Measurements from ENCODE around the gene GRIK5. TPM values are rescaled to one million over a fixed set of nuclear protein-coding genes. Genes with fewer than 3 reads are reported as not detected.
A peak's percentile ranks its signal among the peaks of the same experiment; 100 is the strongest.

GRIK5 gene
- total and polyA plus RNA-seq, 3 experiments from 2014 or later = 0.31 to 0.39 TPM; not detected in 1

DNA sequence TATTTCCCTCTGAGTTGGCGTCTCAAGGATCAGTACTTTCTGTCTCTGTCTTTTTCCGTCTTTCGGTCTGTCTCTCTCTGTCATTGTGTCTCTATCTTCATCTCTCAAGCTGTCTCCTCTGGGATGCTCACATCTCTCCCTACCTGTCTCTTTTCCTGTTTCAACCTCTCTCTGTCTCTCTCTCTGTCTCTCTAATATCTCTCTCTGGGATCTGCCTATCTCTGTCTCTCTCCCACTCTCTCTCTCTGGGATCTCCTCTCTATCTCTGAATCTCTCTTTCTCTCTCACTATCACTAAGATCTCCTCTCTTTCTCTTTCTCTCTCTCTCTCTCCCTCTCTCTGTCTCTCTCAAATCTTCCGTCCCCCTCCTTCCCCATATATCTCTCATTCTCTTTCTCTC lies 80.0 kb downstream of the GRIK5 start:
- ChIA-PET CTCF (no interaction called here), POLR2A (no interaction called here)
- Histone ChIP-seq H3K27ac (ENCODE audit: low read depth, low read length) (no peak overlapping the region), H3K4me1 (ENCODE audit: insufficient read depth, low read length) (peaks cover 11% of the 10 kb centered on the region), H3K36me3 (ENCODE audit: insufficient read depth, low read length) (no peaks in the 10 kb centered on the region), H3K4me3 (ENCODE audit: low read length) (no peak overlapping the region), H3K9me3 (ENCODE audit: low read length) (no peaks in the 10 kb centered on the region), H3K27me3 (ENCODE audit: insufficient read depth, low read length, poor library complexity, severe bottlenecking) (peaks cover 4% of the 10 kb centered on the region)
- no peak for DNase-seq
- H3K4me1 Mint-ChIP-seq = peaks cover 15 to 17% (median 17%) of the 10 kb centered on the region in 3 donors
- no peaks in the 10 kb centered on the region for H3K9me3 Mint-ChIP-seq
- no peak overlapping the region for H3K4me3 Mint-ChIP-seq
- H3K36me3 Mint-ChIP-seq = peaks cover 6 to 19% (median 6%) of the 10 kb centered on the region in 3 donors
- H3K27ac Mint-ChIP-seq = no peak overlapping the region
- peaks cover 2 to 5% of the 10 kb centered on the region in 2 donors for H3K27me3 Mint-ChIP-seq

- Mint-ChIP-seq H3K36me3 (peaks cover 6 to 22% (median 6%) of the 10 kb centered on the region in 3 donors), H3K4me3 (no peak overlapping the region), H3K9me3 (no peaks in the 10 kb centered on the region), H3K4me1 (peaks cover 9 to 11% (median 11%) of the 10 kb centered on the region in 3 donors), H3K27ac (no peak overlapping the region), H3K27me3 (no peaks in the 10 kb centered on the region)
- no peak for DNase-seq
- H3K4me3 ChIP-seq (ENCODE audit: low read length) = no peak overlapping the region
- no peaks in the 10 kb centered on the region for H3K9me3 ChIP-seq (ENCODE audit: low read length)
- H3K27ac ChIP-seq (ENCODE audit: low read depth, low read length) = no peak overlapping the region
- H3K4me1 ChIP-seq (ENCODE audit: insufficient read depth, low read length) = peaks cover 6% of the 10 kb centered on the region
- H3K36me3 ChIP-seq (ENCODE audit: insufficient read depth, low read length) = no peaks in the 10 kb centered on the region
- no peaks in the 10 kb centered on the region for H3K27me3 ChIP-seq (ENCODE audit: insufficient read depth, low read length, poor library complexity, severe bottlenecking)
- ChIA-PET CTCF (no interaction called here), POLR2A (no interaction called here)
These were observed 81.1 kb downstream of the GRIK5 start for GRCh38 chr19:41988947-41989346.

DNA sequence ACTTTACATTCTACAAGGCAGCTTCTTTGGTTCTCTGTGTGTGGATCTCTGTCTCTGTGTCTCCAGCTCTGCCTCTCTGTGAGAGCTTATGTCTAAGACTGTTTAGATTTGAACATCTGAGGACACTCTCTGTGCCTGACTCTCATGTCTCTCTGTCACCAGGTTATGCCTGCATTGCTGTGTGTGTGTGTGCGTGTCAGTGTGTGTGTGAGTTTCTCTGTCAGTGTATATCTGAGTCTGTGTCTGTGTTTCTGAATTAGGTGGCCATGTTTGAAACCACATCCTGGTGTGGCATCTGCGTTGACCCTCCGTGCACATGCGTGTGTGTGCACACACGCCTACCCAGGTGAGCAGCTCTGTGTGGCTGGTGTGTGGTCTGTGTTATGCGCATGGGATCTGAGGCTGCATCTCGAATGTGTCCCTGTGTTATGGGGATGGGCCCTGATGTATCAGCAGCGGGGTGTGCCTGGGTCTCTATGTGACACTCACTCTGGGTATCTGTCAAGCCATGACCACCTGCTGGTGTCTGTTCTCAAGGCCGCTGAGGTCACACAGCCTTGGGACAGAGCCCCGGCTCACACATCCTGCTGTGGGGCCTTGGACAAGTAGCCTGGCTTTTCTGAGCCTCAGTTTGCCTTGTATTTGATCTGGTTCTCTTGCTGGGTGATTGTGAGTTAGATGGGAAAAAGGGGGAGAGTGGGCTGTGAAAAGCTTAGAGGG lies 82.7 kb downstream of the GRIK5 start:
- no peak overlapping the region for H3K27ac ChIP-seq (ENCODE audit: low read depth, low read length)
- no peaks in the 10 kb centered on the region for H3K27me3 ChIP-seq (ENCODE audit: insufficient read depth, low read length, poor library complexity, severe bottlenecking)
- no peaks in the 10 kb centered on the region for H3K4me1 ChIP-seq (ENCODE audit: insufficient read depth, low read length)
- Mint-ChIP-seq H3K9me3 (no peaks in the 10 kb centered on the region), H3K27ac (peak overlapping the region in 2 of 8 donors; percentile 11 to 51), H3K4me1 (peaks cover 0 to under 1% (median 0%) of the 10 kb centered on the region in 3 donors), H3K4me3 (no peak overlapping the region), H3K27me3 (no peaks in the 10 kb centered on the region), H3K36me3 (peaks cover 6 to 22% (median 6%) of the 10 kb centered on the region in 3 donors)
- H3K4me3 ChIP-seq (ENCODE audit: low read length) = no peak overlapping the region
- no peaks in the 10 kb centered on the region for H3K36me3 ChIP-seq (ENCODE audit: insufficient read depth, low read length)
- DNase-seq = no peak
- no peaks in the 10 kb centered on the region for H3K9me3 ChIP-seq (ENCODE audit: low read length)
- CTCF ChIA-PET = interaction anchor here (0.7 kb wide), 1 partner anchor 140 kb away, joined by 4 read pairs; no protein-coding TSS in a partner anchor
- POLR2A ChIA-PET = no interaction called here

DNA sequence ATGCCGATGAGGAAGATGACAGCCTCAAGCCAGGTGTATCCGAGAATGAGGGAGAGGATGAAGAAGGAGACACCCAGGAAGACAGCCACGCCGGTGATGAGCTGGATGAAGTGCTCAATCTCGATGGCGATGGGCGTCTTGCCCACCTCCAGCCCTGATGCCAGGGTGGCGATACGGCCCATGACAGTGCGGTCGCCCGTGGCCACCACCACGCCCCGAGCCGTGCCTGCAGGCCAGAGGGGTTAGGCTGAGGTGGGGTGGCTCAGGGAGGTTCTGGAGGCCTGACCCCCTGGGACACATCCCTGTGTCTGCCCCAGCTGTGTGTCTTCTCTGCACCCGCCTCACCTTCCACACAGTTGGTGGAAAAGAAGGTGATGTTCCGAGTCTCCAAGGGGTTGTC lies 85.0 kb downstream of the GRIK5 start:
- H3K27me3 Mint-ChIP-seq = no peaks in the 10 kb centered on the region
- CTCF ChIA-PET = no interaction called here

GRCh38 chr19:41981724-41982123 lies 88.3 kb downstream of the GRIK5 start:
- Histone ChIP-seq H3K4me1 (ENCODE audit: insufficient read depth, low read length) (no peaks in the 10 kb centered on the region), H3K4me3 (ENCODE audit: low read length) (no peak overlapping the region), H3K9me3 (ENCODE audit: low read length) (no peaks in the 10 kb centered on the region), H3K27ac (ENCODE audit: low read depth, low read length) (no peak overlapping the region), H3K36me3 (ENCODE audit: insufficient read depth, low read length) (no peaks in the 10 kb centered on the region), H3K27me3 (ENCODE audit: insufficient read depth, low read length, poor library complexity, severe bottlenecking) (no peaks in the 10 kb centered on the region)
- H3K27me3 Mint-ChIP-seq = no peaks in the 10 kb centered on the region
- peaks cover 0 to 32% (median 9%) of the 10 kb centered on the region in 3 donors for H3K36me3 Mint-ChIP-seq
- ChIA-PET POLR2A (no interaction called here), CTCF (no interaction called here)
- DNase-seq = no peak
- H3K4me1 Mint-ChIP-seq = no peaks in the 10 kb centered on the region
- H3K27ac Mint-ChIP-seq = no peak overlapping the region
- no peak overlapping the region for H3K4me3 Mint-ChIP-seq
- H3K9me3 Mint-ChIP-seq = no peaks in the 10 kb centered on the region

More for the DNA sequence above, 85.0 kb downstream of the GRIK5 start:
- Mint-ChIP-seq H3K36me3 (peaks cover 6 to 33% (median 10%) of the 10 kb centered on the region in 3 donors), H3K4me1 (no peaks in the 10 kb centered on the region), H3K9me3 (no peaks in the 10 kb centered on the region), H3K27ac (no peak overlapping the region), H3K4me3 (no peak overlapping the region)
- Histone ChIP-seq H3K27me3 (ENCODE audit: insufficient read depth, low read length, poor library complexity, severe bottlenecking) (no peaks in the 10 kb centered on the region), H3K9me3 (ENCODE audit: low read length) (no peaks in the 10 kb centered on the region), H3K27ac (ENCODE audit: low read depth, low read length) (no peak overlapping the region), H3K4me1 (ENCODE audit: insufficient read depth, low read length) (no peaks in the 10 kb centered on the region), H3K36me3 (ENCODE audit: insufficient read depth, low read length) (no peaks in the 10 kb centered on the region), H3K4me3 (ENCODE audit: low read length) (no peak overlapping the region)
- DNase-seq = no peak
- POLR2A ChIA-PET = no interaction called here

- CTCF ChIA-PET = interaction anchor here (1.2 kb wide), 1 partner anchor 20 kb away, joined by 3 read pairs; the partner anchor contains the start of gene RABAC1
These were observed 91.5 kb downstream of the GRIK5 start for GRCh38 chr19:41978470-41978869.

DNA sequence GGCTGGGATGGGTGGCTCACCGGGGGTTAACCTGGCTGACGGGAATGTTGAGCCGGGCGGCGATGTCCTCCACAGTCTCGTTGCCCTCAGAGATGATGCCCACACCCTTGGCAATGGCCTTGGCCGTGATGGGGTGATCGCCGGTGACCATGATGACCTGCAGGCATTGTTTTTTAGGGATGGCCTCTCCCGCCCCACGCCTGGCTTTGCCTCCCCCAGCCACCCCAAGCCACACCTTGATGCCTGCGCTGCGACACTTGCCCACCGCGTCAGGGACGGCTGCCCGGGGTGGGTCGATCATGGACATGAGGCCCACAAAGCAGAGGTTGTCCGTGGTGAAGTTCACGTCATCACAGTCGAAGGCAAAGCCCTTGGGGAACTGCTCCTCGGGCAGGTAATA lies 92.1 kb downstream of the GRIK5 start:
- CTCF ChIA-PET = no interaction called here

More at GRCh38 chr19:41978470-41978869, 91.5 kb downstream of the GRIK5 start:
- Histone ChIP-seq H3K27ac (ENCODE audit: low read depth, low read length) (no peak overlapping the region), H3K4me1 (ENCODE audit: insufficient read depth, low read length) (no peaks in the 10 kb centered on the region), H3K4me3 (ENCODE audit: low read length) (no peak overlapping the region), H3K36me3 (ENCODE audit: insufficient read depth, low read length) (no peaks in the 10 kb centered on the region), H3K27me3 (ENCODE audit: insufficient read depth, low read length, poor library complexity, severe bottlenecking) (no peaks in the 10 kb centered on the region), H3K9me3 (ENCODE audit: low read length) (no peaks in the 10 kb centered on the region)
- H3K36me3 Mint-ChIP-seq = peaks cover 0 to 22% (median 10%) of the 10 kb centered on the region in 3 donors
- no peak overlapping the region for H3K4me3 Mint-ChIP-seq
- no peaks in the 10 kb centered on the region for H3K27me3 Mint-ChIP-seq
- DNase-seq = no peak
- no peaks in the 10 kb centered on the region for H3K4me1 Mint-ChIP-seq
- POLR2A ChIA-PET = no interaction called here
- no peaks in the 10 kb centered on the region for H3K9me3 Mint-ChIP-seq
- no peak overlapping the region for H3K27ac Mint-ChIP-seq

GRCh38 chr19:41974652-41975051 lies 95.4 kb downstream of the GRIK5 start:
- ChIA-PET POLR2A (no interaction called here), CTCF (interaction anchor here (1.5 kb wide), 1 partner anchor 60 kb away, joined by 4 read pairs; no protein-coding TSS in a partner anchor)
- H3K36me3 ChIP-seq (ENCODE audit: insufficient read depth, low read length) = no peaks in the 10 kb centered on the region
- no peaks in the 10 kb centered on the region for H3K27me3 ChIP-seq (ENCODE audit: insufficient read depth, low read length, poor library complexity, severe bottlenecking)
- Mint-ChIP-seq H3K27ac (no peak overlapping the region), H3K27me3 (no peaks in the 10 kb centered on the region), H3K4me1 (no peaks in the 10 kb centered on the region), H3K36me3 (peaks cover 0 to 17% (median 9%) of the 10 kb centered on the region in 3 donors), H3K9me3 (peaks cover 0 to 2% (median 0%) of the 10 kb centered on the region in 5 donors), H3K4me3 (no peak overlapping the region)
- no peak overlapping the region for H3K4me3 ChIP-seq (ENCODE audit: low read length)
- H3K27ac ChIP-seq (ENCODE audit: low read depth, low read length) = no peak overlapping the region
- no peaks in the 10 kb centered on the region for H3K4me1 ChIP-seq (ENCODE audit: insufficient read depth, low read length)
- DNase-seq = no peak
- H3K9me3 ChIP-seq (ENCODE audit: low read length) = no peaks in the 10 kb centered on the region

More for the DNA sequence above, 92.1 kb downstream of the GRIK5 start:
- H3K27ac ChIP-seq (ENCODE audit: low read depth, low read length) = no peak overlapping the region
- H3K4me3 ChIP-seq (ENCODE audit: low read length) = no peak overlapping the region
- no peaks in the 10 kb centered on the region for H3K27me3 ChIP-seq (ENCODE audit: insufficient read depth, low read length, poor library complexity, severe bottlenecking)
- H3K9me3 Mint-ChIP-seq = no peaks in the 10 kb centered on the region
- no peaks in the 10 kb centered on the region for H3K36me3 ChIP-seq (ENCODE audit: insufficient read depth, low read length)
- POLR2A ChIA-PET = no interaction called here
- no peak overlapping the region for H3K4me3 Mint-ChIP-seq
- H3K9me3 ChIP-seq (ENCODE audit: low read length) = no peaks in the 10 kb centered on the region
- H3K36me3 Mint-ChIP-seq = peaks cover 0 to 22% (median 10%) of the 10 kb centered on the region in 3 donors
- no peaks in the 10 kb centered on the region for H3K4me1 ChIP-seq (ENCODE audit: insufficient read depth, low read length)
- no peak for DNase-seq
- no peaks in the 10 kb centered on the region for H3K4me1 Mint-ChIP-seq
- no peak overlapping the region for H3K27ac Mint-ChIP-seq
- no peaks in the 10 kb centered on the region for H3K27me3 Mint-ChIP-seq
